K562 (cell line): ENCODE measurements around the gene TRIO. TPM values are rescaled to one million over a fixed set of nuclear protein-coding genes. Genes with fewer than 3 reads are reported as not detected.

Experiments
- ATAC-seq: fragments of 200-7000 bp; cut with Tn5 transposase; 3 replicates; pipeline ENCODE4 v1.9.1; 2020; ENCODE audit warnings: moderate library complexity
- BruUV-seq: library from RNA; stranded (reverse); fragments of 400-500 nt; replicated peaks from 2 replicates; lab custom pipeline; 2021; lab: Mats Ljungman, UMichigan
- CTCF ChIA-PET: fragments of 300-600 bp; formaldehyde crosslinking; extraction: SDS; loops from one replicate; lab custom pipeline; 2021; ENCODE audit warnings: low intra/inter-chr PET ratio; lab: Yijun Ruan, JAX
- POLR2A ChIA-PET: fragments of 300-600, 350-650 bp; sonication (Branson Sonifier 250); formaldehyde crosslinking; extraction: SDS; loops from one replicate; lab custom pipeline; 2021; ENCODE audit warnings: antibody characterized with exemption, inconsistent platforms; lab: Yijun Ruan, JAX
- DNase-seq, 4 experiments: peaks; one replicate each; pipeline versions ENCODE4 v3.0.0 to v3.0.0-alpha.2; 2011 to 2018; ENCODE audit warnings: low spot score in 3 of 4, mixed read lengths in 3 of 4; ENCODE audit errors: extremely low read depth in 1 of 4
- FAIRE-seq: peaks from 2 replicates; lab custom pipeline; 2011; peaks lifted over from hg19 to GRCh38; lab: Jason Lieb, UNC
- H2AFZ ChIP-seq: 2 replicates; pipeline ENCODE4 v1.6.0; 2011; ENCODE audit warnings: low read depth, low read length, control low read depth, inconsistent platforms
- H3K27ac ChIP-seq: fragments of 200-600 bp; 3 replicates; pipeline ENCODE4 v1.8.0; 2011; ENCODE audit warnings: low read depth, mild to moderate bottlenecking, control low read depth, inconsistent platforms, low read length, moderate library complexity, mixed read lengths; ENCODE audit errors: extremely low read depth
- H3K27me3 ChIP-seq, 2 experiments: fragments of 300-600 bp in 1 of 2; 2 replicates in 1 of 2; 3 replicates in 1 of 2; pipeline versions ENCODE4 v1.6.0 to v1.8.0; 2011; ENCODE audit warnings: inconsistent platforms in 2 of 2, low read length in 2 of 2, mild to moderate bottlenecking in 1 of 2, mixed read lengths in 1 of 2, moderate library complexity in 1 of 2; ENCODE audit not compliant: control insufficient read depth in 2 of 2, insufficient read depth in 2 of 2
- H3K36me3 ChIP-seq: fragments of 300-600 bp; 3 replicates; pipeline ENCODE4 v1.8.0; 2011; ENCODE audit warnings: mild to moderate bottlenecking, low read length, inconsistent platforms; ENCODE audit not compliant: control insufficient read depth, insufficient read depth
- H3K4me1 ChIP-seq, 2 experiments: fragments of 200-600 bp in 1 of 2; replicated peaks in 1 of 2; 2 replicates in 1 of 2; 3 replicates in 1 of 2; pipeline versions ENCODE4 v1.5.1 to v1.8.0; 2011; ENCODE audit warnings: inconsistent platforms in 2 of 2, low read length in 2 of 2, mild to moderate bottlenecking in 1 of 2, mixed read lengths in 1 of 2, moderate library complexity in 1 of 2; ENCODE audit not compliant: control insufficient read depth in 2 of 2, insufficient read depth in 2 of 2
- H3K4me2 ChIP-seq: 2 replicates; pipeline ENCODE4 v1.6.1; 2011; ENCODE audit warnings: low read length, control low read depth, inconsistent platforms, mixed read lengths; ENCODE audit not compliant: insufficient read depth
- H3K4me3 ChIP-seq: fragments of 200-600 bp; sonication (generic), shearing (Covaris generic); 2 replicates; pipeline ENCODE4 v1.5.1; 2016; ENCODE audit warnings: control low read depth, inconsistent platforms
- H3K79me2 ChIP-seq: fragments of 200-600 bp; 3 replicates; pipeline ENCODE4 v1.8.0; 2011; ENCODE audit warnings: low read length, inconsistent platforms; ENCODE audit not compliant: control insufficient read depth, insufficient read depth
- H3K9ac ChIP-seq, 2 experiments: 2 replicates each; pipeline versions ENCODE4 v1.6.0 to v1.6.1; 2011; ENCODE audit warnings: low read depth in 2 of 2, low read length in 2 of 2, control low read depth in 1 of 2, inconsistent platforms in 1 of 2, mild to moderate bottlenecking in 1 of 2, mixed read lengths in 1 of 2; ENCODE audit not compliant: insufficient read depth in 1 of 2
- H3K9me1 ChIP-seq: one replicate; pipeline ENCODE4 v1.6.0; 2011; ENCODE audit warnings: inconsistent platforms, mild to moderate bottlenecking, low read length, moderate library complexity; ENCODE audit not compliant: control insufficient read depth, insufficient read depth
- H3K9me3 ChIP-seq: replicated peaks from 2 replicates; pipeline ENCODE4 v1.5.1; 2011; ENCODE audit warnings: low read depth, low read length, inconsistent platforms; ENCODE audit not compliant: control insufficient read depth, insufficient read depth
- H4K20me1 ChIP-seq: replicated peaks from 2 replicates; pipeline ENCODE4 v1.6.1; 2011; ENCODE audit warnings: low read length, inconsistent platforms, mixed read lengths; ENCODE audit not compliant: control insufficient read depth, insufficient read depth
- BRD4 ChIP-seq: fragments of 200-600 bp; sonication (generic); IDR thresholded peaks from 2 replicates; pipeline ENCODE4 v1.6.1; 2017; ENCODE audit warnings: inconsistent platforms
- COPS2 ChIP-seq: fragments of 450-650 bp; conservative IDR thresholded peaks from 2 replicates; pipeline ENCODE4 v1.6.1; 2016; ENCODE audit warnings: mild to moderate bottlenecking, moderate library complexity
- GABPB1 ChIP-seq: sonication (generic); formaldehyde crosslinking; IDR thresholded peaks from 2 replicates; pipeline ENCODE4 v1.8.0; 2022; ENCODE audit warnings: mild to moderate bottlenecking, missing genetic modification reagents
- GTF2A2 ChIP-seq: IDR thresholded peaks from 2 replicates; pipeline ENCODE4 v1.6.1; 2016; ENCODE audit warnings: mild to moderate bottlenecking, missing genetic modification characterization, missing compliant biosample characterization
- HLTF ChIP-seq: fragments of 450-650 bp; IDR thresholded peaks from 2 replicates; pipeline ENCODE4 v1.6.1; 2016
- MAFK ChIP-seq: IDR thresholded peaks from 2 replicates; pipeline ENCODE4 v1.6.1; 2011; ENCODE audit warnings: low read length, improper control_type of control experiment
- NR4A1 ChIP-seq, 2 experiments: fragments of 250-450 bp in 1 of 2; fragments of 450-650 bp in 1 of 2; sonication (Bioruptor Pico) in 1 of 2; IDR thresholded peaks; 2 replicates each; pipeline versions ENCODE4 v1.4.0 to v1.6.1; 2016 to 2020; ENCODE audit warnings: mild to moderate bottlenecking in 2 of 2, missing compliant biosample characterization in 1 of 2, missing genetic modification characterization in 1 of 2, moderate library complexity in 1 of 2
- PATZ1 ChIP-seq: fragments of 250-450 bp; sonication (Bioruptor Pico); IDR thresholded peaks from 2 replicates; pipeline ENCODE4 v1.5.0; 2020; ENCODE audit warnings: mild to moderate bottlenecking, borderline replicate concordance
- RBM39 ChIP-seq: fragments of 200-400 bp; formaldehyde crosslinking; optimal IDR thresholded peaks from 2 replicates; pipeline ENCODE3; 2018; ENCODE audit warnings: low read depth, low read length
- RERE ChIP-seq: sonication (generic); formaldehyde crosslinking; IDR thresholded peaks from 2 replicates; pipeline ENCODE4 v1.8.0; 2023; ENCODE audit warnings: missing genetic modification reagents, mild to moderate bottlenecking, borderline replicate concordance
- YY1 ChIP-seq, 3 experiments: IDR thresholded peaks; 2 replicates each; pipeline ENCODE4 v1.6.1; 2011; ENCODE audit warnings: low read length in 2 of 3, mild to moderate bottlenecking in 2 of 3, moderate library complexity in 2 of 3, borderline replicate concordance in 1 of 3, control low read depth in 1 of 3, low read depth in 1 of 3; ENCODE audit not compliant: insufficient read depth in 3 of 3, insufficient replicate concordance in 2 of 3, control insufficient read depth in 1 of 3, insufficient read length in 1 of 3; ENCODE audit errors: extremely low read depth in 1 of 3
- WGBS: fragments of 100-300 bp; shearing (Covaris generic); methylation state at CpG from one replicate; pipeline ENCODE4 v1.1.6; 2016; ENCODE audit warnings: low coverage, mixed read lengths; ENCODE audit not compliant: insufficient coverage; ENCODE audit errors: missing lambda C conversion rate; 5-methylcytosine and 5-hydroxymethylcytosine counted together
- in situ Hi-C: fragments of 300-500 bp; cut with MboI; formaldehyde crosslinking; loops from 4 replicates; pipeline ENCODE4 v1.15.0; 2018; ENCODE audit warnings: inconsistent platforms, mixed read lengths
- intact Hi-C: fragments of 100-400 bp; cut with micrococcal nuclease; formaldehyde crosslinking; loops from 2 replicates; pipeline ENCODE4 v1.14.2; 2022
- polyA plus RNA-seq, 8 experiments: library from polyadenylated mRNA; depleted of rRNA in 4 of 8; stranded (reverse) in 5 of 8; unstranded in 3 of 8; fragments of >200 nt; fragmentation: Nextera tagmentation in 2 of 8; fragmentation: Illumina TruSeq in 1 of 8; extraction: Ambion mirVana in 2 of 8; extraction: Trizol in 1 of 8; gene quantifications; 2 replicates each; pipeline versions ENCODE4 v1.2.1 to v1.2.3, GENCODE V29; 2011 to 2014; ENCODE audit warnings: inconsistent platforms in 1 of 8, missing spikeins in 1 of 8
- total RNA-seq, 7 experiments: library from RNA; depleted of rRNA in 6 of 7; stranded (reverse); fragments of >200 nt in 6 of 7; fragmentation: Illumina TruSeq in 2 of 7; extraction: Trizol in 2 of 7; gene quantifications; 2 replicates each; pipeline versions ENCODE4 v1.2.1 to v1.2.3, GENCODE V29; 2011 to 2021; ENCODE audit warnings: low replicate concordance in 1 of 7
- TF ChIP-seq, protein P1 (sequence below): fragments of 250-450 bp; sonication (Bioruptor Pico); IDR thresholded peaks from 2 replicates; pipeline ENCODE4 v1.8.0; 2022; ENCODE audit warnings: moderate library complexity, mild to moderate bottlenecking, inconsistent platforms

The TRIO gene
- total and polyA plus RNA-seq, 9 of the 15 experiments (the other 6 are each of a cell fraction or from before 2014, with no cell fraction given): 0.24 to 5.0 (median 1.1) TPM

DNA sequence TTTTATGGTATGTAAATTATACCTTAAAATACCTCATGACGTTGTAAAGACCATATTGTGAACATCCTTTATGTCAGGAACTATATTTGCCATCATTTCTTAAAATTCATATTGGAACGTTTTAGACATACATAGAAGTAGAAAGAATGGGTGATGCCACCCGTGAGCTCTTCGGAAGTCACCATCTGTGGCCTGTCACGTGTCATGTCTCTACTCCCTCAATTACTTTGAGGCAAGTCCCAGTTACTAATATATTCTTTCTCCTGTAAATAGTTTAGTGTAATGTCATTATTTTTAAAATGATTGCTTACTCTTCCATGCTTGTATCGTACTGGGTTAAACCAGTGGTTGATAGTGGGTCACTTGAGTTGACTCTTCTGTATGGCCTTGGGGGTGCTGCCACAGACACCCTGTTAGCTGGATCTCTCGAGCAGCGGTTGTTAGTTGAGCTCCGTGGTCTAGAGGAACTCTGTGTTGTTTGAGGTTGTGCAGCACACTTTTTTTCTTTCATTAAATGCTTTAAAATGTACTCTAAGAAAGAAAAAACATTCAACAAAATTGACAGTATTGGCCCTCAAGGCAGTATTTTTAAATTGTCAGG is 66.2 kb downstream of the TRIO start:
- DNase-seq (no peak), ATAC-seq (no peak), FAIRE-seq (no peak)
- no TSS peak for BruUV-seq
- H3K36me3 ChIP-seq: no peaks in the 10 kb centered on the region
- H3K79me2 ChIP-seq: no peaks in the 10 kb centered on the region
- WGBS: 2% methylated on average over 9 of the region's 9 CpGs
- H3K4me1 ChIP-seq: no peaks in the 10 kb centered on the region
- H3K27ac ChIP-seq: no peak overlapping the region
- POLR2A ChIA-PET: interaction anchor here (0.5 to 0.6 kb wide), 2 partner anchors 65 to 81 kb away, joined by 3 read pairs; no protein-coding TSS in a partner anchor
- intact Hi-C loops: no loop called here
- CTCF ChIA-PET: no interaction called here
- no peak overlapping the region for H3K4me3 ChIP-seq
- no peaks in the 10 kb centered on the region for H4K20me1 ChIP-seq
- no peak overlapping the region for H2AFZ ChIP-seq
- H3K9ac ChIP-seq: no peak overlapping the region
- in situ Hi-C loops: no loop called here
- no peaks in the 10 kb centered on the region for H3K9me1 ChIP-seq
- TF ChIP-seq NR4A1 (CRISPR knock-in tag; IDR thresholded peaks at IDR 0.05): no peak
- no peak for TF ChIP-seq NR4A1 (tag; IDR thresholded peaks at IDR 0.05)
- TF ChIP-seq RBM39: no peak
- no peak for TF ChIP-seq MAFK
- TF ChIP-seq GABPB1 (CRISPR knock-in tag): no peak
- no peak for TF ChIP-seq HLTF
- TF ChIP-seq GTF2A2 (tag): no peak
- no peak for TF ChIP-seq RERE
- TF ChIP-seq, protein P1, sequence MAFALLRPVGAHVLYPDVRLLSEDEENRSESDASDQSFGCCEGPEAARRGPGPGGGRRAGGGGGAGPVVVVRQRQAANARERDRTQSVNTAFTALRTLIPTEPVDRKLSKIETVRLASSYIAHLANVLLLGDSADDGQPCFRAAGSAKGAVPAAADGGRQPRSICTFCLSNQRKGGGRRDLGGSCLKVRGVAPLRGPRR (CRISPR knock-in tag): no peak
- TF ChIP-seq YY1 (IDR thresholded peaks at IDR 0.05; ENCODE audit: borderline replicate concordance in 1 of 3, control insufficient read depth in 1 of 3, extremely low read depth in 1 of 3, insufficient read depth in 3 of 3, insufficient read length in 1 of 3, insufficient replicate concordance in 2 of 3, low read depth in 1 of 3, low read length in 2 of 3): no peak
- no peak for TF ChIP-seq BRD4
- no peak for TF ChIP-seq PATZ1 (CRISPR knock-in tag)
- no peak for TF ChIP-seq COPS2
- H3K9me3 ChIP-seq: no peaks in the 10 kb centered on the region
- H3K4me2 ChIP-seq: no peak overlapping the region
- H3K27me3 ChIP-seq: peaks cover 4 to 22% of the 10 kb centered on the region in 2 experiments; a peak in 4 of 5 replicates
